H1 (cell line): ENCODE data around the gene NCAPG2. TPM values are rescaled to one million over a fixed set of nuclear protein-coding genes. Genes with fewer than 3 reads are reported as not detected.

Experiments used
- CTCF ChIP-seq, 3 experiments: IDR thresholded peaks; 1 replicate in 2 of 3; 2 replicates in 1 of 3; pipeline versions ENCODE4 v1.5.1 to v1.6.1; 2011; ENCODE audit warnings: low read length in 3 of 3, mild to moderate bottlenecking in 3 of 3, inconsistent platforms in 2 of 3, low read depth in 1 of 3, moderate library complexity in 1 of 3; ENCODE audit not compliant: insufficient read depth in 1 of 3; ENCODE audit errors: control extremely low read depth in 1 of 3
- MAX ChIP-seq: IDR thresholded peaks from 2 replicates; pipeline ENCODE4 v1.6.1; 2012; ENCODE audit warnings: inconsistent platforms
- RFX5 ChIP-seq: IDR thresholded peaks from 2 replicates; pipeline ENCODE4 v1.6.1; 2011; ENCODE audit warnings: low read depth, low read length, improper control_type of control experiment, borderline replicate concordance
- TAF7 ChIP-seq: optimal IDR thresholded peaks from 2 replicates; pipeline ENCODE3; 2011; ENCODE audit warnings: low read depth, mild to moderate bottlenecking, inconsistent platforms, low read length, moderate library complexity, borderline replicate concordance
- polyA plus RNA-seq, 7 experiments: library from polyadenylated mRNA; depleted of rRNA in 3 of 7; stranded (reverse) in 5 of 7; unstranded in 2 of 7; fragments of >200 nt in 5 of 7; fragments of 200-250 nt in 2 of 7; gene quantifications; 1 replicate in 5 of 7; 2 replicates in 1 of 7; 4 replicates in 1 of 7; pipeline versions ENCODE4 v1.2.1 to v1.2.3, GENCODE V29; 2011 to 2013; ENCODE audit warnings: missing spikeins in 2 of 7, mixed read lengths in 2 of 7
- total RNA-seq: library from RNA; stranded (reverse); fragmentation: NEBNext Ultra II Directional; extraction: Animal tissue kit (Norgen Biotek cat#: 25700); gene quantifications from 2 replicates; pipeline ENCODE4 v1.2.1, GENCODE V29; 2021

NCAPG2 gene
- total and polyA plus RNA-seq, 2 of the 8 experiments (the other 6 are each of a cell fraction or from before 2014, with no cell fraction given) = 49.9 to 119 TPM

- TF ChIP-seq CTCF (IDR thresholded peaks at IDR 0.05; ENCODE audit: control extremely low read depth in 1 of 3, insufficient read depth in 1 of 3, low read depth in 1 of 3, low read length in 3 of 3) = no peak
- TF ChIP-seq MAX = no peak
- TF ChIP-seq RFX5 = no peak
- TF ChIP-seq TAF7 = no peak
These were observed 22.1 kb downstream of the NCAPG2 start (continued) for GRCh38 chr7:158682456-158682855.
